Measurements from ENCODE around the gene CA4.

The CA4 gene

GRCh38 chr17:60129164-60129563 lies 20.6 kb upstream of the CA4 start:
- DNase-seq: no peak

- DNase-seq: no peak
These were observed 19.3 kb upstream of the CA4 start for GRCh38 chr17:60130466-60130865.

- DNase-seq: peak in 3 of 56 donors; percentile 1 to 17 (median 10)
These were observed 15.2 kb upstream of the CA4 start for GRCh38 chr17:60134396-60135150.

- peak; percentile 26 to 94 (median 82) for DNase-seq
These were observed 14.4 kb upstream of the CA4 start for GRCh38 chr17:60135151-60135950.

GRCh38 chr17:60135951-60136666 lies 13.7 kb upstream of the CA4 start:
- DNase-seq: no peak

GRCh38 chr17:60137731-60138130 lies 12.0 kb upstream of the CA4 start:
- no peak for DNase-seq

GRCh38 chr17:60138769-60139437 lies 10.9 kb upstream of the CA4 start:
- DNase-seq: no peak

- DNase-seq: peak in 33 of 56 donors; percentile 4 to 69 (median 26)
These were observed 10.1 kb upstream of the CA4 start for GRCh38 chr17:60139438-60140285.

GRCh38 chr17:60141111-60142018 lies 8.4 kb upstream of the CA4 start:
- no peak for DNase-seq

GRCh38 chr17:60142872-60143499 lies 6.8 kb upstream of the CA4 start:
- peak in 50 of 56 donors; percentile 10 to 89 (median 49) for DNase-seq

GRCh38 chr17:60145006-60145935 lies 4.5 kb upstream of the CA4 start:
- no peak for DNase-seq

GRCh38 chr17:60146206-60146605 lies 3.6 kb upstream of the CA4 start:
- DNase-seq: no peak

GRCh38 chr17:60147553-60148223 lies 2.1 kb upstream of the CA4 start:
- no peak for DNase-seq

- DNase-seq: no peak
These were observed 1.4 kb upstream of the CA4 start for GRCh38 chr17:60148373-60148772.

GRCh38 chr17:60151355-60151754 lies 1.6 kb downstream of the CA4 start:
- DNase-seq: no peak

GRCh38 chr17:60153606-60154390 lies 4.0 kb downstream of the CA4 start:
- no peak for DNase-seq
